Psoas muscle (tissue), 8 donors: Measurements from ENCODE around the gene AANAT. TPM values are rescaled to one million over a fixed set of nuclear protein-coding genes. Genes with fewer than 3 reads are reported as not detected.

Experiments used
- ATAC-seq, 4 donors: fragments of 200-7000 bp; cut with Tn5 transposase; one replicate each; pipeline ENCODE4 v1.9.1; 2020; ENCODE audit warnings: moderate library complexity in 3 of 4, mild to moderate bottlenecking in 2 of 4
- DNase-seq, 2 donors: peaks; one replicate each; pipeline ENCODE4 v3.0.0-alpha.2; 2020
- H3K27ac ChIP-seq: fragments of 200-600 bp; one replicate; pipeline ENCODE4 v1.8.0; 2022
- H3K27me3 ChIP-seq, 3 donors: fragments of 200-600 bp in 1 of 3; one replicate each; pipeline versions ENCODE4 v1.6.1 to v1.8.0; 2013 to 2022; ENCODE audit warnings: low read length in 2 of 3, mild to moderate bottlenecking in 2 of 3, moderate library complexity in 1 of 3; ENCODE audit not compliant: insufficient read depth in 3 of 3
- H3K36me3 ChIP-seq, 2 donors: fragments of 200-600 bp in 1 of 2; one replicate each; pipeline versions ENCODE4 v1.6.1 to v1.8.0; 2013 to 2022; ENCODE audit warnings: low read depth in 1 of 2, mild to moderate bottlenecking in 1 of 2, moderate library complexity in 1 of 2; ENCODE audit not compliant: insufficient read depth in 1 of 2
- H3K4me1 ChIP-seq: fragments of 200-600 bp; one replicate; pipeline ENCODE4 v1.8.0; 2022
- H3K4me3 ChIP-seq: fragments of 200-600 bp; one replicate; pipeline ENCODE4 v1.8.0; 2022; ENCODE audit warnings: mild to moderate bottlenecking
- H3K9me3 ChIP-seq: fragments of 200-600 bp; one replicate; pipeline ENCODE4 v1.8.0; 2022
- WGBS, 3 donors: extraction: QIAGEN DNeasy Blood & Tissue Kit; methylation state at CpG; one replicate each; pipeline versions ENCODE4 v1.1.6 to v1.1.7; 2013; 5-methylcytosine and 5-hydroxymethylcytosine counted together
- intact Hi-C, 2 donors: fragments of 100-400 bp; cut with DNase I; formaldehyde crosslinking; loops; one replicate each; pipeline versions ENCODE4 v1.11.0 to v1.14.2; 2022
- polyA plus RNA-seq, 3 donors: library from polyadenylated mRNA; stranded (reverse); fragments of 200-250 nt; gene quantifications; one replicate each; pipeline ENCODE4 v1.2.3, GENCODE V29; 2013
- total RNA-seq, 4 donors: library from RNA; stranded (reverse); fragmentation: NEBNext Ultra II Directional in 2 of 4; extraction: Animal tissue kit (Norgen Biotek cat#: 25700) in 2 of 4; gene quantifications; one replicate each; pipeline versions ENCODE4 v1.2.1 to v1.2.4, GENCODE V29; 2021 to 2023
- TF ChIP-seq, protein P1 (sequence below): fragments of 200-600 bp; IDR thresholded peaks from one replicate; pipeline ENCODE4 v1.8.0; 2022; ENCODE audit warnings: antibody characterized with exemption
- donor health status: healthy with polysubstance abuse.
- donor health status: DM: no; HTN: no; CAD: no; lungs with moderate emphysema.
- donor health status: Bipolar disorder and iron deficiency.
- donor health status: healthy.
- donor health status: DM: yes; HTN: yes; CAD: no.
- donor health status: DM: no; HTN: no; CAD: no.
- donor health status: DM: no; HTN: no; CAD: no.
- donor health status: DM: yes; HTN: yes; CAD: no.

The AANAT gene
- total and polyA plus RNA-seq, 7 donors: 0.09 to 0.13 TPM; not detected in 5

DNA sequence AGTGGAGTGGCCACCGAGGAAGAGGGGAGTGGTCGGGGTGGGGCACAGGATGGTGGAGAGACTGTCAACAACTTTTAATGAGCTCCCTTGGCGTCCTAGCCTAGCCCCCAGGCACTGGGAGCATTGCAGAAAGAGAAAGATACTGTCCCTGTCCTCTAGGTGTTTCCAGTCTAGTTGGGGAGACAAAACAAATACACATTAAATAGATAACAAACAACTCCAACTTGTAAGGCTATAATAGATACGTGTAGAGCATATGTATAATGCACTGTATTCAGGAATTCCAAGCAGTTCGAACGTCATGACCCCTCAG lies 14.0 kb upstream of the AANAT start:
- TF ChIP-seq, protein P1, sequence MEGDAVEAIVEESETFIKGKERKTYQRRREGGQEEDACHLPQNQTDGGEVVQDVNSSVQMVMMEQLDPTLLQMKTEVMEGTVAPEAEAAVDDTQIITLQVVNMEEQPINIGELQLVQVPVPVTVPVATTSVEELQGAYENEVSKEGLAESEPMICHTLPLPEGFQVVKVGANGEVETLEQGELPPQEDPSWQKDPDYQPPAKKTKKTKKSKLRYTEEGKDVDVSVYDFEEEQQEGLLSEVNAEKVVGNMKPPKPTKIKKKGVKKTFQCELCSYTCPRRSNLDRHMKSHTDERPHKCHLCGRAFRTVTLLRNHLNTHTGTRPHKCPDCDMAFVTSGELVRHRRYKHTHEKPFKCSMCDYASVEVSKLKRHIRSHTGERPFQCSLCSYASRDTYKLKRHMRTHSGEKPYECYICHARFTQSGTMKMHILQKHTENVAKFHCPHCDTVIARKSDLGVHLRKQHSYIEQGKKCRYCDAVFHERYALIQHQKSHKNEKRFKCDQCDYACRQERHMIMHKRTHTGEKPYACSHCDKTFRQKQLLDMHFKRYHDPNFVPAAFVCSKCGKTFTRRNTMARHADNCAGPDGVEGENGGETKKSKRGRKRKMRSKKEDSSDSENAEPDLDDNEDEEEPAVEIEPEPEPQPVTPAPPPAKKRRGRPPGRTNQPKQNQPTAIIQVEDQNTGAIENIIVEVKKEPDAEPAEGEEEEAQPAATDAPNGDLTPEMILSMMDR: no peak
- H3K9me3 ChIP-seq: no peaks in the 10 kb centered on the region
- 21 to 27% (median 23%) methylated on average over 6 of the region's 6 CpGs for WGBS, 3 donors
- ATAC-seq: no peak
- no peak for DNase-seq
- H3K4me1 ChIP-seq: peaks cover 26% of the 10 kb centered on the region
- H3K36me3 ChIP-seq: no peaks in the 10 kb centered on the region
- H3K27ac ChIP-seq: peak overlapping the region; percentile 89
- intact Hi-C loops: loop anchor here in 1 of 2 donors (5.0 kb wide), 1 partner anchor 36 kb away; no protein-coding TSS in a partner anchor
- H3K27me3 ChIP-seq: no peaks in the 10 kb centered on the region
- H3K4me3 ChIP-seq: peak overlapping the region; percentile 90

DNA sequence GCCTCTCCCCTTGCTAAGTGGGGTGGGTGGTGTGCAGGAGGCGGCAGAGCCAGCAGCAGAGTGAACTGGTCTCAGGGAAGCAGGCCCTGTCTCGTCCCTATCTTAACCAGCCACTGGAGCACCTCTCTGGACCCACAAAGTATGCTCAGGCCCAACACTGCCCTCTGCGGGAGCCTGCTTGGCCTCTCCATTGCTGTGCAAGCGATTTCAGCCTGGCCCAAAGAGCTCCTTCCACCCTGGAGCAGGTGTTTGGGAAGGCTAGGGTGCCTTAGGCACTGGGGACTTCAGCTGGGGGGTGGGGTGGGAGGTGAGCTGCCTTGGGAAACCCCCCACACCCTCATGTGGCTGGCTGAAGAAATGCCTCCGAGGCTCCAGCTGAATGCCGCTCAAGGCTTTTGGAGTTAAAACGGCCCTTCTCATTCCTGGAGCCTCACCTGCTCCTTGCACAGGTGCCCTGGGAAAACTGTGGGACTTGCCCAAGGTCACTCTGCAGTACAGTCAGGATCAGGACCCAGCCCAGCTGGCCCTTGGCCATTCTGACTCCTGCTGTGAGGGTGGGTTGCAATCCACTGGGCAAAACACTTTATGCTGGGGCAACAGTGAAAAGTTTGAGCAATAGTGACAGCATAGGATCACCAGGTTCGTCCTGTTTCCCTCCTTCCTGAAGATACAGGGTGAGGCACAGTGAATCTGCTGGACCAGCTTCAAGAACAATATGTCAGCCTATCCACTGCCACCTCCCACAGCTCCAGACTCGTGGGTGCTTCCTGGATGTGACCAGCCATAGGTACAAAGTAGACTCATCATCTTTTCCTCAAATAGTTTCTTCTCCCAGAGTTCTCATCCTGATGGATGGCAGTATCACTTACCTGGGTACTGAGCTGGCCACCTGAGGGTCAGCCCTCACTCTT lies 8.6 kb upstream of the AANAT start:
- intact Hi-C loops: loop anchor here in 1 of 2 donors (5.0 kb wide), 1 partner anchor 52 kb away; no protein-coding TSS in a partner anchor
- ATAC-seq: peak; percentile 69 to 83 (median 73)
- Histone ChIP-seq H3K4me1 (no peaks in the 10 kb centered on the region), H3K9me3 (no peaks in the 10 kb centered on the region), H3K27me3 (no peaks in the 10 kb centered on the region), H3K36me3 (no peaks in the 10 kb centered on the region), H3K27ac (no peak overlapping the region), H3K4me3 (no peak overlapping the region)
- no peak for DNase-seq
- TF ChIP-seq, protein P1: peak; percentile 34
- WGBS, 3 donors: 55 to 59% (median 56%) methylated on average over 9 of the region's 9 CpGs

DNA sequence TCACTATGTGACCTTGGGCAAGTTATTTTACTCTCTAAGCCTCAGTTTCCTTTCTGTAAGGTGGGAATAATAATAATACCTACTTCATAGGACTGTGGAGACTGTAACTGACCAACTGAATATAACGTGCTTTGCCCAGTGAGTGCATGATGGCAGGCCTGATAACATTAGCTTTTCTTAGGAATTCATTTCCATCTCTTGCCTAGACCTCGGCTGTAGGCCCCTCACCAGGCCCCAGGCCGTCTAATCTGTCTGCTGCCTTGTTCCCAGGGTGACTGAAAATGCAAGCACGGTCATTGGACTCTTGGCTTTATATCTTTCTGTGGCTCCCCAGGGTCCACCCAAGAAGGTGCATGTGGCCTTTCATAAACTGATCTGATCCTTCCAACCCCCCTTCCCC lies 7.7 kb upstream of the AANAT start:
- intact Hi-C loops: loop anchor here in 1 of 2 donors (5.0 kb wide), 1 partner anchor 52 kb away; no protein-coding TSS in a partner anchor
- H3K27me3 ChIP-seq: no peaks in the 10 kb centered on the region
- DNase-seq (no peak), ATAC-seq (no peak)
- WGBS, 3 donors: 86 to 93% (median 91%) methylated on average over 4 of the region's 4 CpGs
- TF ChIP-seq, protein P1: no peak
- H3K27ac ChIP-seq: no peak overlapping the region
- no peaks in the 10 kb centered on the region for H3K9me3 ChIP-seq
- H3K4me3 ChIP-seq: no peak overlapping the region
- no peaks in the 10 kb centered on the region for H3K4me1 ChIP-seq
- H3K36me3 ChIP-seq: no peaks in the 10 kb centered on the region

DNA sequence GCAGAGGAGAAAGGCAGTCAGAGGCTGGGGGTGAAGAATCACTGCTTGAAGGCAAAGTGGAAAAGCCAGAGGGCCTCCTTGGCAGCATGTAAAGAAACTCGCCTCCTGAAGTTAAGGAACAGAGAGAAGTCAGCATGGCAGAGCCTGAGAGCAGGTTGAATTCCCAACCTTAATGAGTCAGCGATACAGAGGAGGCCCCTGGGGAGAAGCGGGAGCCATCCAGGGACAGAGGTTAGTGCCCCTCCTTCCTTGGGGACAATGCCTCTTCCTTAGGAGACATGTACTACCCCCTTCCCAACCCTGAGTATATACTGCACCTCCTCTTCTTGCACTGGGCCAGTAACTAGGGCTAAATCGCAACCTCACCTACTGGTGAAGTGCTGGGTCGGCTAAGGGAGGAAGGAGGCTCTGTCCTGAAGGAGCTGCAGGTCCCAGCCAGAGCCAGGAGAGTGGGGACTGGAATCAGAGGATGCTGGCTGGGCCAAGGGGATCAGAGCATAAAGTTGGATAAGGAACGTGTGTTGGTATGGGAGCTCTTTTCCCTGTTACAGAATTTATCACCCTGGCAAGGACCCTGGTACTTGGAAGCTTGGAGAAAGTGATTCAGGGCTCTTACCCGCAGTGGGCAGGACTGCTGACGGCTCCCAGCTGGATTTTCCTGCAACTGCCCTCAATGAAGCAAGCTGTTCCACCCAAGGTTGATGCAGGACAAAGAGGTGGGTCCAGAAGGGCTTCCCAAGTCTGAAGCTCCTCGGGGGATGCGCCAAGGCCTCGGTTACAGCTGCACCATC lies 5.4 kb upstream of the AANAT start:
- H3K27ac ChIP-seq: no peak overlapping the region
- ATAC-seq (no peak), DNase-seq (no peak)
- 72 to 82% (median 76%) methylated on average over 11 of the region's 11 CpGs for WGBS, 3 donors
- TF ChIP-seq, protein P1: no peak
- H3K9me3 ChIP-seq: no peaks in the 10 kb centered on the region
- intact Hi-C loops: no loop called here
- H3K4me3 ChIP-seq: no peak overlapping the region
- no peaks in the 10 kb centered on the region for H3K27me3 ChIP-seq
- H3K36me3 ChIP-seq: no peaks in the 10 kb centered on the region
- no peaks in the 10 kb centered on the region for H3K4me1 ChIP-seq
